HepG2 (cell line): ENCODE data around the gene DOCK1. TPM values are rescaled to one million over a fixed set of nuclear protein-coding genes. Genes with fewer than 3 reads are reported as not detected.

Source experiments
- ATAC-seq: fragments of 200-7000 bp; cut with Tn5 transposase; 3 replicates; pipeline ENCODE4 v1.9.1; 2020; ENCODE audit warnings: mild to moderate bottlenecking, moderate library complexity
- BruUV-seq: library from RNA; stranded (reverse); fragments of 400-500 nt; replicated peaks from 2 replicates; lab custom pipeline; 2021; lab: Mats Ljungman, UMichigan
- CTCF ChIA-PET: fragments of 300-600 bp; formaldehyde crosslinking; extraction: SDS; loops from one replicate; lab custom pipeline; 2021; ENCODE audit warnings: low total read pairs, inconsistent platforms, low intra/inter-chr PET ratio; lab: Yijun Ruan, JAX
- POLR2A ChIA-PET: fragments of 350-600 bp; sonication (Branson Sonifier 250); formaldehyde crosslinking; loops from one replicate; lab custom pipeline; 2020; ENCODE audit warnings: antibody characterized with exemption, inconsistent platforms; lab: Yijun Ruan, JAX
- DNase-seq: peaks from one replicate; pipeline ENCODE4 v3.0.0-alpha.2; 2015; ENCODE audit warnings: low spot score
- FAIRE-seq: peaks from 3 replicates; lab custom pipeline; 2011; peaks lifted over from hg19 to GRCh38; lab: Jason Lieb, UNC
- H2AFZ ChIP-seq: one replicate; pipeline ENCODE4 v1.6.1; 2011; ENCODE audit warnings: low read length, inconsistent platforms
- H3K27ac ChIP-seq: fragments of 300-600 bp; 3 replicates; pipeline ENCODE4 v1.8.0; 2011; ENCODE audit warnings: mixed run types, mild to moderate bottlenecking, mixed read lengths, low read length, inconsistent platforms; ENCODE audit not compliant: insufficient read depth; ENCODE audit errors: extremely low read length
- H3K27me3 ChIP-seq, 2 experiments: fragments of 200-600 bp in 1 of 2; 2 replicates in 1 of 2; 3 replicates in 1 of 2; pipeline versions ENCODE4 v1.6.0 to v1.8.0; 2011; ENCODE audit warnings: low read length in 2 of 2, mild to moderate bottlenecking in 2 of 2, moderate library complexity in 2 of 2, inconsistent platforms in 1 of 2; ENCODE audit not compliant: insufficient read depth in 2 of 2, control insufficient read depth in 1 of 2
- H3K36me3 ChIP-seq, 2 experiments: fragments of 200-600 bp in 1 of 2; replicated peaks in 1 of 2; 2 replicates in 1 of 2; 3 replicates in 1 of 2; pipeline versions ENCODE4 v1.5.1 to v1.8.0; 2011; ENCODE audit warnings: low read length in 2 of 2, inconsistent platforms in 1 of 2; ENCODE audit not compliant: insufficient read depth in 2 of 2, control insufficient read depth in 1 of 2
- H3K4me1 ChIP-seq: 2 replicates; pipeline ENCODE4 v1.5.1; 2012; ENCODE audit warnings: low read length, inconsistent platforms; ENCODE audit not compliant: insufficient read depth
- H3K4me2 ChIP-seq: 2 replicates; pipeline ENCODE4 v1.6.0; 2011; ENCODE audit warnings: low read depth, low read length, inconsistent platforms
- H3K4me3 ChIP-seq, 3 experiments: fragments of 200-600 bp in 1 of 3; sonication (generic), shearing (Covaris generic) in 1 of 3; replicated peaks in 1 of 3; 2 replicates each; pipeline ENCODE4 v1.5.1; 2011 to 2016; ENCODE audit warnings: low read length in 3 of 3, inconsistent platforms in 2 of 3, low read depth in 2 of 3, mild to moderate bottlenecking in 2 of 3, control low read depth in 1 of 3, mixed read lengths in 1 of 3; ENCODE audit not compliant: insufficient read depth in 1 of 3
- H3K79me2 ChIP-seq: one replicate; pipeline ENCODE4 v1.6.1; 2011; ENCODE audit warnings: low read length, inconsistent platforms; ENCODE audit not compliant: insufficient read depth
- H3K9ac ChIP-seq: 2 replicates; pipeline ENCODE4 v1.6.0; 2011; ENCODE audit warnings: mild to moderate bottlenecking, low read depth, low read length, inconsistent platforms; ENCODE audit not compliant: insufficient read depth
- H3K9me3 ChIP-seq: 2 replicates; pipeline ENCODE4 v1.5.1; 2012; ENCODE audit warnings: mild to moderate bottlenecking, low read length
- H4K20me1 ChIP-seq: 2 replicates; pipeline ENCODE4 v1.6.0; 2011; ENCODE audit warnings: inconsistent platforms, mild to moderate bottlenecking, low read length, moderate library complexity; ENCODE audit not compliant: insufficient read depth
- IRF2 ChIP-seq: IDR thresholded peaks from 2 replicates; pipeline ENCODE4 v1.6.1; 2018; ENCODE audit warnings: missing genetic modification reagents, missing compliant biosample characterization
- NRL ChIP-seq: sonication (generic); formaldehyde crosslinking; IDR thresholded peaks from 2 replicates; pipeline ENCODE4 v1.5.0; 2020; ENCODE audit warnings: missing genetic modification reagents, mild to moderate bottlenecking, moderate library complexity, borderline replicate concordance
- ZFX ChIP-seq: sonication (generic); formaldehyde crosslinking; IDR thresholded peaks from 2 replicates; pipeline ENCODE4 v1.4.0; 2020; ENCODE audit warnings: mild to moderate bottlenecking, low read depth, missing genetic modification reagents, moderate library complexity
- ZNF550 ChIP-seq: sonication (generic); formaldehyde crosslinking; IDR thresholded peaks from 2 replicates; pipeline ENCODE4 v1.4.0; 2020; ENCODE audit warnings: mild to moderate bottlenecking, missing genetic modification reagents, borderline replicate concordance
- ZNF781 ChIP-seq: sonication (generic); formaldehyde crosslinking; IDR thresholded peaks from 2 replicates; pipeline ENCODE4 v1.5.1; 2020; ENCODE audit warnings: borderline replicate concordance, mild to moderate bottlenecking, missing genetic modification reagents; ENCODE audit errors: not compliant biosample characterization
- WGBS: methylation state at CpG from one replicate; pipeline ENCODE4 v1.1.6; 2017; ENCODE audit warnings: low lambda C conversion rate; 5-methylcytosine and 5-hydroxymethylcytosine counted together
- in situ Hi-C: cut with HindIII; loops from 2 replicates; pipeline ENCODE4 v1.10.0; 2017; ENCODE audit warnings: low pct_unique_long_range_greater_than_20kb; ENCODE audit not compliant: extremely low pct_ligation_motif_present
- intact Hi-C: fragments of 100-400 bp; cut with micrococcal nuclease; formaldehyde crosslinking; loops from one replicate; pipeline ENCODE4 v1.10.0; 2022; ENCODE audit not compliant: unreplicated experiment
- polyA plus RNA-seq, 8 experiments: library from polyadenylated mRNA; depleted of rRNA in 3 of 8; stranded (reverse) in 7 of 8; unstranded in 1 of 8; fragments of >200 nt; fragmentation: Illumina TruSeq in 4 of 8; extraction: Trizol in 4 of 8; gene quantifications; 2 replicates each; pipeline versions ENCODE4 v1.2.1 to v1.2.3, GENCODE V29; 2011 to 2016; ENCODE audit warnings: low read depth in 4 of 8, missing spikeins in 1 of 8, mixed read lengths in 1 of 8; ENCODE audit not compliant: insufficient read depth in 1 of 8
- total RNA-seq, 5 experiments: library from RNA; depleted of rRNA; stranded (reverse); fragments of >200 nt; fragmentation: Illumina TruSeq; extraction: Trizol; gene quantifications; 2 replicates each; pipeline ENCODE4 v1.2.3, GENCODE V29; 2016; ENCODE audit warnings: low read depth in 1 of 5
- TF ChIP-seq, protein P1 (sequence below): sonication (generic); formaldehyde crosslinking; IDR thresholded peaks from 2 replicates; pipeline ENCODE4 v1.8.0; 2022; ENCODE audit warnings: mild to moderate bottlenecking, missing genetic modification reagents; ENCODE audit not compliant: insufficient replicate concordance
- TF ChIP-seq, protein P2 (sequence below), 2 experiments: sonication (generic) in 1 of 2; formaldehyde crosslinking in 1 of 2; IDR thresholded peaks; 2 replicates each; pipeline versions ENCODE4 v1.6.1 to v1.9.0; 2014 to 2022; ENCODE audit warnings: antibody characterized with exemption in 1 of 2, borderline replicate concordance in 1 of 2, inconsistent platforms in 1 of 2, low read depth in 1 of 2, missing genetic modification reagents in 1 of 2
- TF ChIP-seq, protein P3 (sequence below): sonication (generic); formaldehyde crosslinking; IDR thresholded peaks from 2 replicates; pipeline ENCODE4 v1.4.0; 2020; ENCODE audit warnings: mild to moderate bottlenecking, missing genetic modification reagents

Gene DOCK1
- total and polyA plus RNA-seq, 2 of the 13 experiments (the other 11 are each of a cell fraction or from before 2014, with no cell fraction given), result 8.3 to 25.5 TPM

DNA sequence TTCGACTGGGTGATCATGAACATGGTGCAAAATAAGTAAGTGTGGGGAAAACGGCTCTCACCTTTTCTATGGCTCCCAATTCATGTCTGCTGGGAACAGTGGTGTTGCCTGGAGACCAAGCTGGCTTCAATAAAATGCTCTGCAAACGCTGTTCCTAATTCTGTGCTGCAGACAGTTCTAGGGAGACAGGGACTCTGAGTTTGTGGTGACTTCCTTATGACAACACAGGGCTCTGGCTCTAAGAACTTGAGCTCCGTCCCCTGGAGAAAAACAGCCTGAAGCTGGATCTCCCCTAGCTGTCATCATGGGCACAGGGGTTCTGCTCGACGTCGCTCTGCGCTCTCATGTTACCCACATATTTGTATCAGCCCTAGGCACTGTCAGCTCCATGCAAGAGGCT is 352.2 kb downstream of the DOCK1 start:
- POLR2A ChIA-PET, result no interaction called here
- Histone ChIP-seq H3K27ac (no peak overlapping the region), H3K27me3 (no peaks in the 10 kb centered on the region), H4K20me1 (no peaks in the 10 kb centered on the region), H3K9ac (no peak overlapping the region), H3K4me2 (no peak overlapping the region), H2AFZ (no peak overlapping the region), H3K36me3 (peaks cover 5 to 9% of the 10 kb centered on the region in 2 experiments; a peak in 4 of 5 replicates), H3K9me3 (no peaks in the 10 kb centered on the region), H3K79me2 (no peaks in the 10 kb centered on the region), H3K4me1 (no peaks in the 10 kb centered on the region), H3K4me3 (no peak overlapping the region)
- CTCF ChIA-PET, result no interaction called here
- FAIRE-seq (no peak), DNase-seq (no peak), ATAC-seq (no peak)
- intact Hi-C loops (no loop called here), in situ Hi-C loops (no loop called here)
- 93% methylated on average over 8 of the region's 8 CpGs for WGBS
- no TSS peak for BruUV-seq
- TF ChIP-seq NRL (CRISPR knock-in tag) (no peak), IRF2 (CRISPR knock-in tag) (no peak), ZNF781 (no peak), ZFX (no peak), ZNF550 (no peak)
- TF ChIP-seq, protein P1, sequence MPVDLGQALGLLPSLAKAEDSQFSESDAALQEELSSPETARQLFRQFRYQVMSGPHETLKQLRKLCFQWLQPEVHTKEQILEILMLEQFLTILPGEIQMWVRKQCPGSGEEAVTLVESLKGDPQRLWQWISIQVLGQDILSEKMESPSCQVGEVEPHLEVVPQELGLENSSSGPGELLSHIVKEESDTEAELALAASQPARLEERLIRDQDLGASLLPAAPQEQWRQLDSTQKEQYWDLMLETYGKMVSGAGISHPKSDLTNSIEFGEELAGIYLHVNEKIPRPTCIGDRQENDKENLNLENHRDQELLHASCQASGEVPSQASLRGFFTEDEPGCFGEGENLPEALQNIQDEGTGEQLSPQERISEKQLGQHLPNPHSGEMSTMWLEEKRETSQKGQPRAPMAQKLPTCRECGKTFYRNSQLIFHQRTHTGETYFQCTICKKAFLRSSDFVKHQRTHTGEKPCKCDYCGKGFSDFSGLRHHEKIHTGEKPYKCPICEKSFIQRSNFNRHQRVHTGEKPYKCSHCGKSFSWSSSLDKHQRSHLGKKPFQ, result no peak
- TF ChIP-seq, protein P2, sequence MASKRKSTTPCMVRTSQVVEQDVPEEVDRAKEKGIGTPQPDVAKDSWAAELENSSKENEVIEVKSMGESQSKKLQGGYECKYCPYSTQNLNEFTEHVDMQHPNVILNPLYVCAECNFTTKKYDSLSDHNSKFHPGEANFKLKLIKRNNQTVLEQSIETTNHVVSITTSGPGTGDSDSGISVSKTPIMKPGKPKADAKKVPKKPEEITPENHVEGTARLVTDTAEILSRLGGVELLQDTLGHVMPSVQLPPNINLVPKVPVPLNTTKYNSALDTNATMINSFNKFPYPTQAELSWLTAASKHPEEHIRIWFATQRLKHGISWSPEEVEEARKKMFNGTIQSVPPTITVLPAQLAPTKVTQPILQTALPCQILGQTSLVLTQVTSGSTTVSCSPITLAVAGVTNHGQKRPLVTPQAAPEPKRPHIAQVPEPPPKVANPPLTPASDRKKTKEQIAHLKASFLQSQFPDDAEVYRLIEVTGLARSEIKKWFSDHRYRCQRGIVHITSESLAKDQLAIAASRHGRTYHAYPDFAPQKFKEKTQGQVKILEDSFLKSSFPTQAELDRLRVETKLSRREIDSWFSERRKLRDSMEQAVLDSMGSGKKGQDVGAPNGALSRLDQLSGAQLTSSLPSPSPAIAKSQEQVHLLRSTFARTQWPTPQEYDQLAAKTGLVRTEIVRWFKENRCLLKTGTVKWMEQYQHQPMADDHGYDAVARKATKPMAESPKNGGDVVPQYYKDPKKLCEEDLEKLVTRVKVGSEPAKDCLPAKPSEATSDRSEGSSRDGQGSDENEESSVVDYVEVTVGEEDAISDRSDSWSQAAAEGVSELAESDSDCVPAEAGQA (IDR thresholded peaks at IDR 0.05; ENCODE audit: low read depth), result no peak
- TF ChIP-seq, protein P2 (CRISPR knock-in tag; IDR thresholded peaks at IDR 0.05; ENCODE audit: borderline replicate concordance), result no peak
- TF ChIP-seq, protein P3, sequence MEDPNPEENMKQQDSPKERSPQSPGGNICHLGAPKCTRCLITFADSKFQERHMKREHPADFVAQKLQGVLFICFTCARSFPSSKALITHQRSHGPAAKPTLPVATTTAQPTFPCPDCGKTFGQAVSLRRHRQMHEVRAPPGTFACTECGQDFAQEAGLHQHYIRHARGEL (CRISPR knock-in tag), result no peak
